Measurements from ENCODE around the gene PAQR3.
"Not testable (repeated sequence)": the region's sequence is repeated elsewhere in the genome, so short reads cannot be mapped to it uniquely, and the experiment has no call there.

The PAQR3 gene

GRCh38 chr4:78926826-78927225 is 12.4 kb downstream of the PAQR3 start:
- DNase-seq = no peak

- DNase-seq = no peak
Measured at GRCh38 chr4:78923464-78924312, 15.6 kb downstream of the PAQR3 start.

GRCh38 chr4:78922207-78922606 is 17.0 kb downstream of the PAQR3 start:
- peak; percentile 11 for DNase-seq

GRCh38 chr4:78910612-78911011 is 28.6 kb downstream of the PAQR3 start:
- no peak for DNase-seq

- DNase-seq = not testable (repeated sequence)
Measured at GRCh38 chr4:78908974-78909373, 30.3 kb downstream of the PAQR3 start.

GRCh38 chr4:78907638-78908037 is 31.6 kb downstream of the PAQR3 start:
- DNase-seq = no peak

GRCh38 chr4:78904143-78904542 is 35.1 kb downstream of the PAQR3 start:
- no peak for DNase-seq

- DNase-seq = no peak
Measured at GRCh38 chr4:78902298-78902697, 36.9 kb downstream of the PAQR3 start.

- DNase-seq = no peak
Measured at GRCh38 chr4:78901882-78902281, 37.4 kb downstream of the PAQR3 start.

GRCh38 chr4:78899302-78899701 is 39.9 kb downstream of the PAQR3 start:
- DNase-seq = no peak

GRCh38 chr4:78889955-78890354 is 49.3 kb downstream of the PAQR3 start:
- DNase-seq = no peak

GRCh38 chr4:78885598-78885997 is 53.6 kb downstream of the PAQR3 start:
- peak; percentile 61 for DNase-seq

- DNase-seq = no peak
Measured at GRCh38 chr4:78880874-78881492, 58.3 kb downstream of the PAQR3 start.

GRCh38 chr4:78878031-78878430 is 61.2 kb downstream of the PAQR3 start:
- no peak for DNase-seq

GRCh38 chr4:78876568-78877320 is 62.5 kb downstream of the PAQR3 start:
- DNase-seq = peak; percentile 26

- no peak for DNase-seq
Measured at GRCh38 chr4:78870056-78870455, 69.2 kb downstream of the PAQR3 start.

- not testable (repeated sequence) for DNase-seq
Measured at GRCh38 chr4:78868712-78869111, 70.5 kb downstream of the PAQR3 start.

- no peak for DNase-seq
Measured at GRCh38 chr4:78865451-78865850, 73.8 kb downstream of the PAQR3 start.

GRCh38 chr4:78864405-78865024 is 74.7 kb downstream of the PAQR3 start:
- DNase-seq = peak; percentile 71

GRCh38 chr4:78863991-78864390 is 75.2 kb downstream of the PAQR3 start:
- DNase-seq = no peak

- DNase-seq = no peak
Measured at GRCh38 chr4:78863254-78863869, 75.9 kb downstream of the PAQR3 start.

- no peak for DNase-seq
Measured at GRCh38 chr4:78862314-78862737, 76.9 kb downstream of the PAQR3 start.

All from fibroblast of skin of back (primary cell).